A549 (cell line): ENCODE results near the gene PRSS22. TPM values are rescaled to one million over a fixed set of nuclear protein-coding genes. Genes with fewer than 3 reads are reported as not detected.

Experiments used
- ATAC-seq, 2 experiments: fragments of 200-7000 bp in 1 of 2; fragments of >200 bp in 1 of 2; cut with Nextera tagmentation in 1 of 2; cut with Tn5 transposase in 1 of 2; 3 replicates each; pipeline versions ENCODE4 v1.8.0 to v1.9.1; 2018 to 2020; ENCODE audit warnings: mild to moderate bottlenecking in 1 of 2, moderate library complexity in 1 of 2
- CTCF ChIA-PET: fragments of 300-600 bp; sonication (Branson Sonifier 250); formaldehyde crosslinking; extraction: SDS; loops from one replicate; lab custom pipeline; 2021; ENCODE audit warnings: antibody characterized with exemption, inconsistent platforms; lab: Yijun Ruan, JAX
- POLR2A ChIA-PET: fragments of 350-600 bp; formaldehyde crosslinking; extraction: SDS; loops from one replicate; lab custom pipeline; 2021; ENCODE audit warnings: antibody characterized with exemption, inconsistent platforms; lab: Yijun Ruan, JAX
- DNase-seq, 2 experiments: peaks; one replicate each; pipeline versions ENCODE4 v3.0.0 to v3.0.0-alpha.2; 2011 to 2016; ENCODE audit warnings: low read depth in 1 of 2, low spot score in 1 of 2
- FAIRE-seq: peaks from 2 replicates; lab custom pipeline; 2011; peaks lifted over from hg19 to GRCh38; lab: Jason Lieb, UNC
- H3K27ac ChIP-seq, 2 experiments: fragments of >200 bp; sonication (Bioruptor Twin); formaldehyde crosslinking; 3 replicates each; pipeline ENCODE4 v1.5.1; 2016 to 2017
- H3K4me1 ChIP-seq: fragments of >200 bp; sonication (Bioruptor Twin); formaldehyde crosslinking; 3 replicates; pipeline ENCODE4 v1.6.1; 2016
- H3K4me2 ChIP-seq: fragments of >200 bp; sonication (Bioruptor Twin); formaldehyde crosslinking; 3 replicates; pipeline ENCODE4 v1.6.1; 2016
- H3K4me3 ChIP-seq: fragments of >200 bp; sonication (Bioruptor Twin); formaldehyde crosslinking; 3 replicates; pipeline ENCODE4 v1.5.1; 2016
- H3K9me3 ChIP-seq: fragments of >200 bp; sonication (Bioruptor Twin); formaldehyde crosslinking; 3 replicates; pipeline ENCODE4 v1.6.1; 2016
- CBX2 ChIP-seq: fragments of 200-600 bp; sonication (generic); IDR thresholded peaks from 2 replicates; pipeline ENCODE4 v1.6.1; 2016; ENCODE audit warnings: low read depth, mild to moderate bottlenecking, borderline replicate concordance
- CBX8 ChIP-seq: fragments of 200-600 bp; sonication (generic); IDR thresholded peaks from 2 replicates; pipeline ENCODE4 v1.6.1; 2016
- CHD4 ChIP-seq: fragments of 200-600 bp; sonication (generic); IDR thresholded peaks from 2 replicates; pipeline ENCODE4 v1.6.1; 2016; ENCODE audit warnings: antibody characterized with exemption, mild to moderate bottlenecking, borderline replicate concordance
- E2F6 ChIP-seq: IDR thresholded peaks from 2 replicates; pipeline ENCODE4 v1.6.1; 2012; ENCODE audit warnings: low read depth, borderline replicate concordance
- FOXS1 ChIP-seq: fragments of 250-450 bp; sonication (Bioruptor Pico); IDR thresholded peaks from 2 replicates; pipeline ENCODE4 v1.5.0; 2020; ENCODE audit warnings: mild to moderate bottlenecking, moderate library complexity
- GATA3 ChIP-seq: IDR thresholded peaks from 2 replicates; pipeline ENCODE4 v1.6.1; 2012; ENCODE audit warnings: borderline replicate concordance
- HDAC2 ChIP-seq: fragments of 200-600 bp; sonication (generic); IDR thresholded peaks from 2 replicates; pipeline ENCODE4 v1.6.1; 2016
- HEYL ChIP-seq: fragments of 250-450 bp; sonication (Bioruptor Pico); IDR thresholded peaks from 2 replicates; pipeline ENCODE4 v1.8.0; 2021; ENCODE audit warnings: mild to moderate bottlenecking, moderate library complexity
- HOXB13 ChIP-seq: fragments of 250-450 bp; sonication (Bioruptor Pico); IDR thresholded peaks from 2 replicates; pipeline ENCODE4 v1.5.0; 2020; ENCODE audit warnings: low read depth, mild to moderate bottlenecking, moderate library complexity
- HOXB5 ChIP-seq: fragments of 250-450 bp; sonication (Bioruptor Pico); IDR thresholded peaks from 2 replicates; pipeline ENCODE4 v1.5.0; 2020; ENCODE audit warnings: mild to moderate bottlenecking, moderate library complexity
- JUN ChIP-seq, 2 experiments: fragments of >200 bp; sonication (Bioruptor Twin); formaldehyde crosslinking; IDR thresholded peaks; 2 replicates in 1 of 2; 3 replicates in 1 of 2; pipeline ENCODE4 v1.6.1; 2016 to 2017
- KDM1A ChIP-seq: fragments of 200-600 bp; sonication (generic); IDR thresholded peaks from 2 replicates; pipeline ENCODE4 v1.6.1; 2016; ENCODE audit warnings: low read depth, mild to moderate bottlenecking
- MAFK ChIP-seq: fragments of 450-650 bp; IDR thresholded peaks from 2 replicates; pipeline ENCODE4 v1.6.1; 2014; ENCODE audit not compliant: partially characterized antibody
- MYC ChIP-seq: IDR thresholded peaks from 2 replicates; pipeline ENCODE4 v1.6.1; 2012; ENCODE audit warnings: mild to moderate bottlenecking, inconsistent platforms, low read length, improper control_type of control experiment, borderline replicate concordance
- NPAS2 ChIP-seq: fragments of 250-450 bp; sonication (Bioruptor Pico); IDR thresholded peaks from 2 replicates; pipeline ENCODE4 v1.8.0; 2022; ENCODE audit warnings: mild to moderate bottlenecking, moderate library complexity, borderline replicate concordance
- PBX3 ChIP-seq: IDR thresholded peaks from 2 replicates; pipeline ENCODE4 v1.6.1; 2012
- RARB ChIP-seq: fragments of 250-450 bp; sonication (Bioruptor Pico); IDR thresholded peaks from 2 replicates; pipeline ENCODE4 v1.8.0; 2021; ENCODE audit warnings: mild to moderate bottlenecking, moderate library complexity
- REST ChIP-seq: fragments of 200-600 bp; sonication (generic); IDR thresholded peaks from 2 replicates; pipeline ENCODE4 v1.6.1; 2016; ENCODE audit warnings: antibody characterized with exemption, mild to moderate bottlenecking, moderate library complexity
- SMC3 ChIP-seq: fragments of >200 bp; sonication (Bioruptor Twin); formaldehyde crosslinking; IDR thresholded peaks from 3 replicates; pipeline ENCODE4 v1.6.1; 2018; ENCODE audit warnings: inconsistent platforms
- TP53 ChIP-seq: fragments of 250-450 bp; sonication (Bioruptor Pico); IDR thresholded peaks from 2 replicates; pipeline ENCODE4 v1.5.0; 2021; ENCODE audit warnings: mild to moderate bottlenecking, moderate library complexity
- ZC3H11A ChIP-seq: fragments of 450-650 bp; IDR thresholded peaks from 2 replicates; pipeline ENCODE4 v1.6.1; 2014; ENCODE audit warnings: antibody characterized with exemption, mild to moderate bottlenecking
- WGBS: methylation state at CpG from one replicate; pipeline ENCODE4 v1.1.6; 2017; ENCODE audit errors: missing lambda C conversion rate; 5-methylcytosine and 5-hydroxymethylcytosine counted together
- polyA plus RNA-seq, 4 experiments: library from polyadenylated mRNA; depleted of rRNA in 3 of 4; stranded (reverse); fragments of >200 nt; fragmentation: RNase III in 1 of 4; extraction: RNeasy Plus Mini Kit Qiagen cat#74134 plus additional on column Dnase treatment in 1 of 4; gene quantifications; 2 replicates in 3 of 4; 3 replicates in 1 of 4; pipeline ENCODE4 v1.2.3, GENCODE V29; 2011 to 2017

Gene PRSS22
- polyA plus RNA-seq, 2 of the 4 experiments (the other 2 are of a cell fraction): 0.10 TPM; not detected in 1

- H3K27ac ChIP-seq: no peak overlapping the region
- TF ChIP-seq MAFK (no peak), TP53 (CRISPR knock-in tag) (no peak), MYC (no peak)
- no peak for FAIRE-seq
- no peak overlapping the region for H3K4me3 ChIP-seq
- ATAC-seq: no peak
- ChIA-PET POLR2A (interaction anchor here (1.2 kb wide), 1 partner anchor 16 kb away, joined by 3 read pairs; the partner anchor contains the start of gene FLYWCH2), CTCF (interaction anchor here (0.5 to 2.7 kb wide), 11 partner anchors 8 to 126 kb away, joined by 3 to 13 read pairs (median 4); partner anchors contain the start of gene PAQR4)
- H3K4me2 ChIP-seq: no peak overlapping the region
- H3K4me1 ChIP-seq: peaks cover 29% of the 10 kb centered on the region
- H3K9me3 ChIP-seq: no peaks in the 10 kb centered on the region
- 81% methylated on average over 10 of the region's 10 CpGs for WGBS
- DNase-seq: no peak
Observed at GRCh38 chr16:2898831-2899563, 41.0 kb upstream of the PRSS22 start.

- FAIRE-seq (no peak), DNase-seq (no peak), ATAC-seq (no peak; a peak in 2 of 6 replicates)
- CTCF ChIA-PET: interaction anchor here (0.6 to 2.7 kb wide), 6 partner anchors 10 to 30 kb away, joined by 3 to 13 read pairs (median 5); no protein-coding TSS in a partner anchor
- Histone ChIP-seq H3K4me3 (no peak overlapping the region), H3K27ac (no peak overlapping the region), H3K9me3 (no peaks in the 10 kb centered on the region), H3K4me2 (no peak overlapping the region), H3K4me1 (peaks cover 22% of the 10 kb centered on the region)
- WGBS: 56% methylated on average over 7 of the region's 7 CpGs
- TF ChIP-seq RARB (CRISPR knock-in tag) (no peak), HOXB5 (no peak), KDM1A (no peak), SMC3 (no peak), MAFK (no peak), PBX3 (no peak), FOXS1 (no peak), HEYL (CRISPR knock-in tag) (no peak), E2F6 (no peak), HDAC2 (no peak), CBX2 (no peak), HOXB13 (no peak), REST (no peak), NPAS2 (CRISPR knock-in tag) (no peak), GATA3 (no peak), JUN (IDR thresholded peaks at IDR 0.05) (no peak), ZC3H11A (no peak), CHD4 (no peak), MYC (no peak), CBX8 (no peak)
- POLR2A ChIA-PET: interaction anchor here (0.9 kb wide), 1 partner anchor 9 kb away, joined by 4 read pairs; no protein-coding TSS in a partner anchor
Observed at GRCh38 chr16:2897110-2897509, 39.1 kb upstream of the PRSS22 start.
